PFSK-1 (cell line): ENCODE data around the gene SLC6A6.

ENCODE experiments used
- FOXP2 ChIP-seq: optimal IDR thresholded peaks from 2 replicates; pipeline ENCODE3; 2011; ENCODE audit warnings: borderline replicate concordance, control low read depth, inconsistent platforms; ENCODE audit not compliant: insufficient read depth; ENCODE audit errors: extremely low read length, extremely low read depth
- POLR2AphosphoS5 ChIP-seq: IDR thresholded peaks from 2 replicates; pipeline ENCODE4 v1.6.1; 2012; ENCODE audit warnings: low read depth, mild to moderate bottlenecking, control low read depth, low read length, moderate library complexity
- REST ChIP-seq, 2 experiments: IDR thresholded peaks; 2 replicates each; pipeline versions ENCODE4 v1.6.1 to v1.8.0; 2011 to 2012; ENCODE audit warnings: low read depth in 2 of 2, low read length in 2 of 2, control low read depth in 1 of 2, inconsistent platforms in 1 of 2, mild to moderate bottlenecking in 1 of 2, moderate library complexity in 1 of 2; ENCODE audit not compliant: insufficient read depth in 1 of 2
- SIN3A ChIP-seq: IDR thresholded peaks from 2 replicates; pipeline ENCODE4 v1.6.1; 2012; ENCODE audit warnings: mild to moderate bottlenecking, low read length, moderate library complexity, borderline replicate concordance; ENCODE audit not compliant: insufficient read depth
- TAF1 ChIP-seq: IDR thresholded peaks from 2 replicates; pipeline ENCODE4 v1.6.1; 2012; ENCODE audit warnings: low read length, control low read depth, borderline replicate concordance; ENCODE audit not compliant: insufficient read depth

Gene SLC6A6

GRCh38 chr3:14536837-14537589 is 134.6 kb downstream of the SLC6A6 start:
- no peak for TF ChIP-seq SIN3A
- no peak for TF ChIP-seq FOXP2
- TF ChIP-seq TAF1, result no peak
- TF ChIP-seq REST (IDR thresholded peaks at IDR 0.05; ENCODE audit: insufficient read depth in 1 of 2, low read depth in 2 of 2, low read length in 2 of 2), result no peak

- TF ChIP-seq FOXP2 (no peak), REST (IDR thresholded peaks at IDR 0.05; ENCODE audit: insufficient read depth in 1 of 2, low read depth in 2 of 2, low read length in 2 of 2) (no peak), TAF1 (no peak)
Observed at GRCh38 chr3:14537590-14538450, 135.4 kb downstream of the SLC6A6 start.

- TF ChIP-seq REST (IDR thresholded peaks at IDR 0.05; ENCODE audit: insufficient read depth in 1 of 2, low read depth in 2 of 2, low read length in 2 of 2) (no peak), SIN3A (no peak), FOXP2 (no peak), TAF1 (no peak), POLR2AphosphoS5 (no peak)
Observed at GRCh38 chr3:14538451-14539088, 136.2 kb downstream of the SLC6A6 start.
